Astrocyte (in vitro differentiated cells and primary cell): ENCODE results near the gene CIPC. TPM values are rescaled to one million over a fixed set of nuclear protein-coding genes. Genes with fewer than 3 reads are reported as not detected.

Source experiments
- DNase-seq: peaks from one replicate; pipeline ENCODE4 v3.0.0-alpha.2; 2010; ENCODE audit warnings: low read depth
- FAIRE-seq: peaks from 2 replicates; lab custom pipeline; 2011; peaks lifted over from hg19 to GRCh38; lab: Jason Lieb, UNC
- H2AFZ ChIP-seq: 2 replicates; pipeline ENCODE4 v1.6.0; 2012; ENCODE audit warnings: low read depth, low read length, inconsistent platforms
- H3K27ac ChIP-seq: 2 replicates; pipeline ENCODE4 v1.5.1; 2011; ENCODE audit warnings: low read depth, low read length, inconsistent platforms
- H3K27me3 ChIP-seq: 2 replicates; pipeline ENCODE4 v1.6.0; 2011; ENCODE audit warnings: low read length, inconsistent platforms; ENCODE audit not compliant: insufficient read depth
- H3K36me3 ChIP-seq: 2 replicates; pipeline ENCODE4 v1.5.1; 2011; ENCODE audit warnings: low read length, inconsistent platforms; ENCODE audit not compliant: insufficient read depth
- H3K4me1 ChIP-seq: 2 replicates; pipeline ENCODE4 v1.5.1; 2011; ENCODE audit warnings: low read length, inconsistent platforms; ENCODE audit not compliant: insufficient read depth
- H3K4me2 ChIP-seq: 2 replicates; pipeline ENCODE4 v1.6.0; 2012; ENCODE audit warnings: low read length, inconsistent platforms
- H3K4me3 ChIP-seq: 2 replicates; pipeline ENCODE4 v1.5.1; 2011; ENCODE audit warnings: low read depth, mild to moderate bottlenecking, low read length, inconsistent platforms; ENCODE audit not compliant: insufficient read depth
- H3K79me2 ChIP-seq: 2 replicates; pipeline ENCODE4 v1.6.0; 2012; ENCODE audit warnings: mild to moderate bottlenecking, low read length, inconsistent platforms; ENCODE audit not compliant: insufficient read depth
- H3K9ac ChIP-seq: 2 replicates; pipeline ENCODE4 v1.6.0; 2012; ENCODE audit warnings: mild to moderate bottlenecking, low read length, inconsistent platforms
- H3K9me3 ChIP-seq: 2 replicates; pipeline ENCODE4 v1.5.1; 2012; ENCODE audit warnings: low read depth, mild to moderate bottlenecking, low read length, inconsistent platforms; ENCODE audit not compliant: insufficient read depth
- H4K20me1 ChIP-seq: 2 replicates; pipeline ENCODE4 v1.6.0; 2012; ENCODE audit warnings: low read length, inconsistent platforms; ENCODE audit not compliant: insufficient read depth
- H3K27ac Mint-ChIP-seq: one replicate; pipeline ENCODE4 v1.8.0; 2021; ENCODE audit warnings: mild to moderate bottlenecking, mixed read lengths; ENCODE audit not compliant: unreplicated experiment
- H3K27me3 Mint-ChIP-seq: one replicate; pipeline ENCODE4 v1.8.0; 2021; ENCODE audit warnings: low read depth, mixed read lengths; ENCODE audit not compliant: unreplicated experiment
- H3K36me3 Mint-ChIP-seq: one replicate; pipeline ENCODE4 v1.8.0; 2021; ENCODE audit warnings: low read depth, mixed read lengths; ENCODE audit not compliant: unreplicated experiment
- H3K4me1 Mint-ChIP-seq: one replicate; pipeline ENCODE4 v1.8.0; 2021; ENCODE audit warnings: low read depth, mixed read lengths; ENCODE audit not compliant: unreplicated experiment
- H3K4me3 Mint-ChIP-seq: one replicate; pipeline ENCODE4 v1.8.0; 2021; ENCODE audit warnings: mild to moderate bottlenecking, moderate library complexity, mixed read lengths; ENCODE audit not compliant: unreplicated experiment
- H3K9me3 Mint-ChIP-seq: one replicate; pipeline ENCODE4 v1.8.0; 2021; ENCODE audit warnings: mild to moderate bottlenecking, mixed read lengths; ENCODE audit not compliant: unreplicated experiment
- CTCF ChIP-seq: IDR thresholded peaks from 2 replicates; pipeline ENCODE4 v1.5.1; 2011; ENCODE audit warnings: low read depth, mild to moderate bottlenecking, inconsistent platforms, low read length, moderate library complexity; ENCODE audit not compliant: insufficient read depth
- EZH2 ChIP-seq: IDR thresholded peaks from 2 replicates; pipeline ENCODE4 v1.6.1; 2012; ENCODE audit warnings: mild to moderate bottlenecking, low read length, inconsistent platforms; ENCODE audit not compliant: insufficient read depth
- total RNA-seq: library from RNA; stranded (reverse); gene quantifications from 2 replicates; pipeline ENCODE4 v1.2.1, GENCODE V29; 2021

CIPC gene
- total RNA-seq, 1 donor from 2014 or later, result 20.2 TPM

- Histone ChIP-seq H2AFZ (no peak overlapping the region), H3K36me3 (peaks cover 7% of the 10 kb centered on the region), H3K79me2 (peaks cover 7% of the 10 kb centered on the region), H3K9me3 (no peaks in the 10 kb centered on the region), H3K27ac (no peak overlapping the region), H3K27me3 (no peaks in the 10 kb centered on the region), H3K4me2 (no peak overlapping the region), H3K4me3 (no peak overlapping the region), H3K9ac (no peak overlapping the region), H4K20me1 (peaks cover 14% of the 10 kb centered on the region), H3K4me1 (peaks cover 4% of the 10 kb centered on the region)
- H3K4me1 Mint-ChIP-seq, result peaks cover 30% of the 10 kb centered on the region
- TF ChIP-seq CTCF (no peak), EZH2 (no peak)
- peaks cover 4% of the 10 kb centered on the region for H3K36me3 Mint-ChIP-seq
- no peaks in the 10 kb centered on the region for H3K9me3 Mint-ChIP-seq
- H3K27ac Mint-ChIP-seq, result no peak overlapping the region
- no peak overlapping the region for H3K4me3 Mint-ChIP-seq
- DNase-seq (no peak), FAIRE-seq (no peak)
- H3K27me3 Mint-ChIP-seq, result no peaks in the 10 kb centered on the region
Observed at GRCh38 chr14:77108753-77109152, 10.7 kb downstream of the CIPC start.

GRCh38 chr14:77109656-77110055 is 11.6 kb downstream of the CIPC start:
- Histone ChIP-seq H3K4me1 (peaks cover 4% of the 10 kb centered on the region), H3K4me2 (no peak overlapping the region), H3K9me3 (no peaks in the 10 kb centered on the region), H3K4me3 (no peak overlapping the region), H4K20me1 (peaks cover 8% of the 10 kb centered on the region), H2AFZ (no peak overlapping the region), H3K9ac (no peak overlapping the region), H3K79me2 (no peaks in the 10 kb centered on the region), H3K27ac (no peak overlapping the region), H3K36me3 (peaks cover 9% of the 10 kb centered on the region), H3K27me3 (no peaks in the 10 kb centered on the region)
- peaks cover 9% of the 10 kb centered on the region for H3K36me3 Mint-ChIP-seq
- no peak overlapping the region for H3K27ac Mint-ChIP-seq
- H3K4me1 Mint-ChIP-seq, result peaks cover 26% of the 10 kb centered on the region
- TF ChIP-seq EZH2 (no peak), CTCF (no peak)
- H3K27me3 Mint-ChIP-seq, result no peaks in the 10 kb centered on the region
- no peaks in the 10 kb centered on the region for H3K9me3 Mint-ChIP-seq
- no peak overlapping the region for H3K4me3 Mint-ChIP-seq
- FAIRE-seq (no peak), DNase-seq (no peak)

GRCh38 chr14:77110286-77110685 is 12.2 kb downstream of the CIPC start:
- no peaks in the 10 kb centered on the region for H3K27me3 Mint-ChIP-seq
- Histone ChIP-seq H3K9me3 (no peaks in the 10 kb centered on the region), H3K79me2 (no peaks in the 10 kb centered on the region), H3K36me3 (peaks cover 11% of the 10 kb centered on the region), H2AFZ (no peak overlapping the region), H3K27me3 (no peaks in the 10 kb centered on the region), H3K4me2 (no peak overlapping the region), H3K4me1 (peaks cover 4% of the 10 kb centered on the region), H3K9ac (no peak overlapping the region), H3K27ac (no peak overlapping the region), H4K20me1 (peaks cover 4% of the 10 kb centered on the region), H3K4me3 (no peak overlapping the region)
- H3K4me3 Mint-ChIP-seq, result no peak overlapping the region
- FAIRE-seq (no peak), DNase-seq (no peak)
- peaks cover 20% of the 10 kb centered on the region for H3K4me1 Mint-ChIP-seq
- H3K27ac Mint-ChIP-seq, result no peak overlapping the region
- no peaks in the 10 kb centered on the region for H3K9me3 Mint-ChIP-seq
- TF ChIP-seq CTCF, result no peak
- no peak for TF ChIP-seq EZH2
- peaks cover 9% of the 10 kb centered on the region for H3K36me3 Mint-ChIP-seq
